GM12875 (cell line): ENCODE results near the gene PGAM5.

Experiments used
- H3K4me3 ChIP-seq: one replicate; pipeline ENCODE4 v1.5.1; 2011; ENCODE audit warnings: low read depth, low read length, control low read depth
- CTCF ChIP-seq: IDR thresholded peaks from 2 replicates; pipeline ENCODE4 v1.5.1; 2011; ENCODE audit warnings: low read depth, mild to moderate bottlenecking, control low read depth, inconsistent platforms, low read length, moderate library complexity, borderline replicate concordance; ENCODE audit not compliant: insufficient read depth

The PGAM5 gene

DNA sequence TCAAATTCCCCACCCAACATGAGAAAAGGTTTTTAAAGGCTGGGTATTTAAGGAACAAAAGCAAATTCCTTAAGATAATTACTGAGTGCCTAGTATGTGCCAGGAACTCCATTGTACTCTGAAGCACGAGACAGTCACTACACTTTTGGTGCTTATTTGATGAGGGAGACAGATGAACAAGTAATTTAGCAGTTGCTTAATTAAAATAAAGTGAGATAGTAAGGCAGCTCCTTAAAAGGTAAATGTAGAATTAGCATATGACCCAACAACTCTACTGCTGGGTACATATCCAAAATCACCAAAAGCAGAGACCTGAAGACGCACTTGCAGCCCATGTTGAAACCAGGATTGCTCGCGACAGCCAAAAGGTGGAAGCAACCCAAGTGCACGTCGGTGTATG lies 44.8 kb upstream of the PGAM5 start:
- H3K4me3 ChIP-seq: no peak overlapping the region
- TF ChIP-seq CTCF: no peak

DNA sequence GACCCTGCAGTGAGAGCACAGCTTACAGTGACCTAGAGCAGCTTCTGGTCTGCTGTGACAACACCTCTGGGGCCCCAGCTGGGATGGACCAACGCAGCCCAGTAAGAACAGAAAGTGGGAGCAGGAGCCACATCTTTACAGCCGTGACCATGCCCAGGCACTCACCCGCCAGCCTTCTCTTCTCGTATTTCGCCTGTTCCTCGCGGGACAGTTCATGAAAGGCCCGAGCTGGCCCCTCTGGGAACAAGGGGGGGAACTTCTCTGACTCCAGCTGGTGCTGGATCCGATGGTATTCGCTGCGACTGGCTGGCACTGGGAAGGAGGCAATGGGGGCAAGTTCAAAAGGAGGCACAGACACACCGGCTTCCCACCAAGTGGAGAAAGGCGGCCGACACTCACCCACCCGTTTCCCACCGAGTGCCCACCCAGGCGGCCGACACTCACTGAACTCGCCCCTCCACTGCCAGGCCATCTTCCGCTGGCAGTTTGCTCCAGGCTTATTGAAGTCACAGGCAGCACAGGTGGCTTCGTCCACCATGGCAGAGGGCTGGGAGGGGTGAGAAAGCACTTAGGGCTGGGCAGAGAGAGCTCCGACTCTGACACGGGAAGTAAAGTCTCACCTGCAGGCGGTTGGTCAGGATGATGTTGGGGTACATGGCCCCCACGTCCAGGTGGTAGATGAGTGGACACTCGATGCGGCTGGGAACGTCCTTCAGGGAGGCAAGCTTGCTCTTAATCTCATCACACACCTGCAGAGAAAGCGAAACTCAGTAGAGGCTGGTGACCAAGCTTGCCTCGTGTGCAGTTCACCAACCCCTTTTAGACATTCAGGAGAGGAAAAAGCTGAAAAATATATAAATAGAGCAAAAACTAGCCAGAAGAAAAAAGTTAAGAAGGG lies 42.2 kb upstream of the PGAM5 start:
- H3K4me3 ChIP-seq: no peak overlapping the region
- TF ChIP-seq CTCF: no peak

- TF ChIP-seq CTCF: no peak
- H3K4me3 ChIP-seq: no peak overlapping the region
Measured at GRCh38 chr12:132669166-132669879, 41.3 kb upstream of the PGAM5 start.

DNA sequence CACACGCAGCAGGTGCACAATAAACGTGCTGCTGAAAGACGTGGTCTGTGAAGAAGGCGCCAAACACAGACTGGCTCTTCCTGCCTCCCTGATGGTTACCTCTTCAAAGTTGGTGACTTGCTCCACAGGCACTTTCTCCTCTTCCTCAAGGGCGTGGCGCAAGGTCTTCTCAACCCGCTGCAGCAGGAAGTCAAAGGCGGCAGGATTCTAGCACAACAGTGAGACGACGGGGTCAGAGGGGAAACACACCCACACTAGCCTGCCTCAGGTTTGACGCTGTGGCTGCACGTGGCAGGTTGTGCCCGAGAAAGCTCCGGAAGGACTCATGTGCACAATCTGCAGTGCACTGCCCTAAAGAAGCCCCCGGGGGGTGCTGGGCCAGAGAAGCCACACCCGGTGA lies 38.5 kb upstream of the PGAM5 start:
- TF ChIP-seq CTCF: no peak
- H3K4me3 ChIP-seq: no peak overlapping the region

GRCh38 chr12:132672678-132673077 lies 38.0 kb upstream of the PGAM5 start:
- TF ChIP-seq CTCF: no peak

GRCh38 chr12:132673288-132674179 lies 37.1 kb upstream of the PGAM5 start:
- no peak for TF ChIP-seq CTCF
- no peak overlapping the region for H3K4me3 ChIP-seq

More at GRCh38 chr12:132672678-132673077, 38.0 kb upstream of the PGAM5 start:
- no peak overlapping the region for H3K4me3 ChIP-seq
